H9 (cell line): Measurements from ENCODE around the gene COPG1. TPM values are rescaled to one million over a fixed set of nuclear protein-coding genes. Genes with fewer than 3 reads are reported as not detected.

Experiments
- DNase-seq: peaks from one replicate; pipeline ENCODE4 v3.0.0-alpha.2; 2017
- H2AFZ ChIP-seq: one replicate; pipeline ENCODE4 v1.6.1; 2013; ENCODE audit warnings: mild to moderate bottlenecking, low read length, control low read depth, moderate library complexity
- H2AK5ac ChIP-seq: 2 replicates; pipeline ENCODE4 v1.6.1; 2013; ENCODE audit warnings: low read length, control low read depth, mixed read lengths; ENCODE audit not compliant: insufficient read length
- H2BK120ac ChIP-seq: one replicate; pipeline ENCODE4 v1.6.1; 2013; ENCODE audit warnings: low read depth, mild to moderate bottlenecking, low read length, control low read depth, inconsistent platforms; ENCODE audit not compliant: poor library complexity, severe bottlenecking
- H2BK12ac ChIP-seq: 2 replicates; pipeline ENCODE4 v1.6.1; 2013; ENCODE audit warnings: low read length, control low read depth, mixed read lengths, low read depth; ENCODE audit not compliant: insufficient read length
- H2BK15ac ChIP-seq: 2 replicates; pipeline ENCODE4 v1.6.1; 2013; ENCODE audit warnings: low read depth, low read length, control low read depth
- H2BK20ac ChIP-seq: one replicate; pipeline ENCODE4 v1.6.1; 2013; ENCODE audit warnings: low read depth, mild to moderate bottlenecking, low read length, control low read depth, inconsistent platforms; ENCODE audit not compliant: poor library complexity, severe bottlenecking
- H2BK5ac ChIP-seq: 2 replicates; pipeline ENCODE4 v1.6.1; 2013; ENCODE audit warnings: low read length, control low read depth, mixed read lengths; ENCODE audit not compliant: insufficient read length
- H3K14ac ChIP-seq: 2 replicates; pipeline ENCODE4 v1.6.1; 2013; ENCODE audit warnings: low read length, control low read depth; ENCODE audit not compliant: insufficient read depth
- H3K18ac ChIP-seq: 2 replicates; pipeline ENCODE4 v1.6.1; 2013; ENCODE audit warnings: low read depth, mild to moderate bottlenecking, mixed read lengths, low read length, control low read depth; ENCODE audit not compliant: insufficient read length
- H3K23ac ChIP-seq: 2 replicates; pipeline ENCODE4 v1.6.1; 2013; ENCODE audit warnings: low read length, control low read depth, mixed read lengths, low read depth; ENCODE audit not compliant: insufficient read length
- H3K23me2 ChIP-seq: 2 replicates; pipeline ENCODE4 v1.6.1; 2013; ENCODE audit warnings: low read depth, mild to moderate bottlenecking, mixed read lengths, low read length, control low read depth; ENCODE audit not compliant: insufficient read length, poor library complexity, severe bottlenecking
- H3K27ac ChIP-seq: 2 replicates; pipeline ENCODE4 v1.5.1; 2013; ENCODE audit warnings: low read length, control low read depth, mixed read lengths, low read depth; ENCODE audit not compliant: insufficient read length
- H3K27me3 ChIP-seq: 2 replicates; pipeline ENCODE4 v1.6.1; 2013; ENCODE audit warnings: low read length, control low read depth, inconsistent platforms; ENCODE audit not compliant: insufficient read depth
- H3K4ac ChIP-seq: 2 replicates; pipeline ENCODE4 v1.6.1; 2013; ENCODE audit warnings: low read depth, mild to moderate bottlenecking, control low read depth, inconsistent platforms, low read length, moderate library complexity
- H3K4me1 ChIP-seq: 2 replicates; pipeline ENCODE4 v1.6.1; 2013; ENCODE audit warnings: low read length, control low read depth, inconsistent platforms; ENCODE audit not compliant: insufficient read depth
- H3K4me2 ChIP-seq: 2 replicates; pipeline ENCODE4 v1.6.1; 2013; ENCODE audit warnings: low read length, control low read depth, mixed read lengths; ENCODE audit not compliant: insufficient read length, insufficient read depth
- H3K56ac ChIP-seq: 2 replicates; pipeline ENCODE4 v1.6.1; 2013; ENCODE audit warnings: low read depth, mild to moderate bottlenecking, mixed read lengths, low read length, control low read depth; ENCODE audit not compliant: insufficient read length
- H3K79me1 ChIP-seq: 2 replicates; pipeline ENCODE4 v1.6.1; 2013; ENCODE audit warnings: low read depth, mild to moderate bottlenecking, moderate library complexity, low read length, control low read depth, inconsistent platforms; ENCODE audit not compliant: insufficient read depth, poor library complexity, severe bottlenecking
- H3K79me2 ChIP-seq: 2 replicates; pipeline ENCODE4 v1.6.1; 2013; ENCODE audit warnings: low read length, control low read depth, inconsistent platforms; ENCODE audit not compliant: insufficient read depth
- H3K9ac ChIP-seq: 2 replicates; pipeline ENCODE4 v1.6.1; 2013; ENCODE audit warnings: low read length, control low read depth, mixed read lengths; ENCODE audit not compliant: insufficient read length; ENCODE audit errors: extremely low read depth
- H3K9me3 ChIP-seq: one replicate; pipeline ENCODE4 v1.6.1; 2013; ENCODE audit warnings: low read depth, low read length, inconsistent platforms; ENCODE audit not compliant: control insufficient read depth
- H3T11ph ChIP-seq: one replicate; pipeline ENCODE4 v1.6.1; 2013; ENCODE audit warnings: mild to moderate bottlenecking, low read length, control low read depth, inconsistent platforms
- H4K20me1 ChIP-seq: one replicate; pipeline ENCODE4 v1.6.1; 2013; ENCODE audit not compliant: control insufficient read depth, insufficient read length, insufficient read depth
- H4K5ac ChIP-seq: 2 replicates; pipeline ENCODE4 v1.6.1; 2013; ENCODE audit warnings: low read depth, mild to moderate bottlenecking, mixed read lengths, low read length, control low read depth; ENCODE audit not compliant: insufficient read length
- H4K8ac ChIP-seq: replicated peaks from 2 replicates; pipeline ENCODE4 v1.6.1; 2013; ENCODE audit warnings: low read length, control low read depth, mixed read lengths, low read depth; ENCODE audit not compliant: insufficient read length
- H4K91ac ChIP-seq: 2 replicates; pipeline ENCODE4 v1.6.1; 2013; ENCODE audit warnings: low read depth, mild to moderate bottlenecking, moderate library complexity, mixed read lengths, low read length, control low read depth; ENCODE audit not compliant: insufficient read length
- H3K27ac Mint-ChIP-seq, 3 experiments: 2 replicates in 2 of 3; 3 replicates in 1 of 3; pipeline ENCODE4 v1.8.0; 2020 to 2021; ENCODE audit warnings: mixed read lengths in 3 of 3, mild to moderate bottlenecking in 1 of 3, moderate library complexity in 1 of 3
- H3K27me3 Mint-ChIP-seq: 2 replicates; pipeline ENCODE4 v1.8.0; 2021; ENCODE audit warnings: low read depth, mild to moderate bottlenecking, moderate library complexity, mixed read lengths
- H3K36me3 Mint-ChIP-seq, 3 experiments: 2 replicates in 2 of 3; 3 replicates in 1 of 3; pipeline ENCODE4 v1.8.0; 2020 to 2021; ENCODE audit warnings: low read depth in 3 of 3, mixed read lengths in 3 of 3; ENCODE audit not compliant: insufficient read depth in 1 of 3
- H3K4me1 Mint-ChIP-seq, 2 experiments: 2 replicates each; pipeline ENCODE4 v1.8.0; 2020; ENCODE audit warnings: mixed read lengths in 2 of 2
- H3K4me3 Mint-ChIP-seq, 2 experiments: 2 replicates in 1 of 2; 3 replicates in 1 of 2; pipeline ENCODE4 v1.8.0; 2020 to 2021; ENCODE audit warnings: mild to moderate bottlenecking in 2 of 2, mixed read lengths in 2 of 2, moderate library complexity in 1 of 2
- H3K9me3 Mint-ChIP-seq, 2 experiments: 2 replicates in 1 of 2; 3 replicates in 1 of 2; pipeline ENCODE4 v1.8.0; 2020; ENCODE audit warnings: mild to moderate bottlenecking in 2 of 2, mixed read lengths in 2 of 2, moderate library complexity in 1 of 2
- WGBS: extraction: QIAGEN DNeasy Blood & Tissue Kit; methylation state at CpG from one replicate; pipeline ENCODE4 v1.1.7; 2013; ENCODE audit warnings: missing lambda C conversion rate, low lambda C conversion rate, mixed read lengths; ENCODE audit not compliant: insufficient read length; ENCODE audit errors: extremely low coverage; 5-methylcytosine and 5-hydroxymethylcytosine counted together
- total RNA-seq: library from RNA; stranded (reverse); gene quantifications from 2 replicates; pipeline ENCODE4 v1.2.1, GENCODE V29; 2021
- TF ChIP-seq, protein P1 (sequence below): fragments of 200-600 bp; sonication (generic); conservative IDR thresholded peaks from 3 replicates; pipeline ENCODE4 v1.8.0; 2021; ENCODE audit warnings: antibody characterized with exemption, mild to moderate bottlenecking

The COPG1 gene
- total RNA-seq, 1 experiment from 2014 or later: 147 TPM

DNA sequence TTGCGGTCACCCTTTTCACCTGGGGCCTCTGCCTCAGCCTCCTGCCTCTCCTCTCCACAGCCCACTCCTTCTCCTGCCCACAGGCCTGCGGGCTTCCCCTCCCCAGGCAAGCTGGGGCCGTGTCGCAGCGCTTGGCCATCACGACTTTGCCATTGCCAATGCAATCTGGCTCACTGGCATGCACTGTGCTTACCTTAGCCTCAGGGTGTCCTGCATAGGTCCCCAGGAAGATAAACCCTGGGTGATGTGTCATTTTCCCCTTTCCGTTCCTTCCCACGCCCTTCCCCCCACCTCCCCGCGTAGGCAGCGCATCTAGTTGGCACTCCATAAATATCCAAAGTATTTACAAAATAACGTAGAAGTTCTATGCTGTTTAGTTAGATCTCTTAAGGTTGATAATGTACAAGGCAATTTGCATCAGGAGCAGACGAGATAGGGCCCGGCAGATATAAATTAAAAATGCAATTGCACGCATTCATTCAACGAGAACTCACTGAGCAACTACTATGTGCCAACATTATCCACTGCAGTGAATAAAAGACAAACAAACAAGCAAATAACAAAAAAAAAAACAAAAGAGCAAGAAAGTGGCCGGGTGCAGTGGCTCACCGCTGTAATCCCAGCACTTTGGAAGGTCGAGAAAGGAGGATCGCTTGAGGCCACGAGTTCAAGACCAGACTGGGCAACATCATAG lies 973 bp upstream of the COPG1 start:
- no peak overlapping the region for H2AFZ ChIP-seq
- peak overlapping the region; percentile 80 for H3K9ac ChIP-seq
- no peak overlapping the region for H4K91ac ChIP-seq
- no peak overlapping the region for H3K18ac ChIP-seq
- no peaks in the 10 kb centered on the region for H3K9me3 ChIP-seq
- Mint-ChIP-seq H3K36me3 (peaks cover 9 to 25% (median 18%) of the 10 kb centered on the region in 3 experiments; a peak in 6 of 7 replicates), H3K4me3 (peak overlapping the region; percentile 96), H3K9me3 (no peaks in the 10 kb centered on the region; a peak in 1 of 5 replicates), H3K4me1 (peaks cover 16 to 17% of the 10 kb centered on the region in 2 experiments), H3K27ac (peak overlapping the region in 2 of 3 experiments; percentile 91 to 98; a peak in 5 of 7 replicates), H3K27me3 (no peaks in the 10 kb centered on the region; the same call in 1 of the 2 replicates)
- no peak overlapping the region for H3K23ac ChIP-seq
- no peak overlapping the region for H2BK15ac ChIP-seq
- H4K8ac ChIP-seq: no peak overlapping the region
- no peak overlapping the region for H3T11ph ChIP-seq
- no peak overlapping the region for H3K4ac ChIP-seq
- H4K5ac ChIP-seq: no peak overlapping the region
- no peak overlapping the region for H2BK120ac ChIP-seq
- H3K23me2 ChIP-seq: peaks cover 8% of the 10 kb centered on the region
- H2BK5ac ChIP-seq: no peak overlapping the region
- H3K4me1 ChIP-seq: no peaks in the 10 kb centered on the region; the same call in 1 of the 2 replicates
- H2BK20ac ChIP-seq: no peak overlapping the region
- no peaks in the 10 kb centered on the region for H3K27me3 ChIP-seq
- H3K14ac ChIP-seq: no peak overlapping the region
- H3K79me1 ChIP-seq: peaks cover 6% of the 10 kb centered on the region
- no peak overlapping the region for H3K27ac ChIP-seq
- peaks cover 1% of the 10 kb centered on the region; the same call in 1 of the 2 replicates for H3K79me2 ChIP-seq
- H3K4me2 ChIP-seq: peak overlapping the region; percentile 63
- TF ChIP-seq, protein P1, sequence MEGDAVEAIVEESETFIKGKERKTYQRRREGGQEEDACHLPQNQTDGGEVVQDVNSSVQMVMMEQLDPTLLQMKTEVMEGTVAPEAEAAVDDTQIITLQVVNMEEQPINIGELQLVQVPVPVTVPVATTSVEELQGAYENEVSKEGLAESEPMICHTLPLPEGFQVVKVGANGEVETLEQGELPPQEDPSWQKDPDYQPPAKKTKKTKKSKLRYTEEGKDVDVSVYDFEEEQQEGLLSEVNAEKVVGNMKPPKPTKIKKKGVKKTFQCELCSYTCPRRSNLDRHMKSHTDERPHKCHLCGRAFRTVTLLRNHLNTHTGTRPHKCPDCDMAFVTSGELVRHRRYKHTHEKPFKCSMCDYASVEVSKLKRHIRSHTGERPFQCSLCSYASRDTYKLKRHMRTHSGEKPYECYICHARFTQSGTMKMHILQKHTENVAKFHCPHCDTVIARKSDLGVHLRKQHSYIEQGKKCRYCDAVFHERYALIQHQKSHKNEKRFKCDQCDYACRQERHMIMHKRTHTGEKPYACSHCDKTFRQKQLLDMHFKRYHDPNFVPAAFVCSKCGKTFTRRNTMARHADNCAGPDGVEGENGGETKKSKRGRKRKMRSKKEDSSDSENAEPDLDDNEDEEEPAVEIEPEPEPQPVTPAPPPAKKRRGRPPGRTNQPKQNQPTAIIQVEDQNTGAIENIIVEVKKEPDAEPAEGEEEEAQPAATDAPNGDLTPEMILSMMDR: no peak
- H4K20me1 ChIP-seq: no peaks in the 10 kb centered on the region
- DNase-seq: no peak
- no CpG with 5 or more reads among the region's 21 CpGs for WGBS
- no peak overlapping the region for H3K56ac ChIP-seq
- no peak overlapping the region for H2BK12ac ChIP-seq
- H2AK5ac ChIP-seq: no peak overlapping the region
